Activated T-helper 2 cell treated with anti-CD3 and anti-CD28 coated beads, Interferon-gamma antibody, Interleukin-2, Interleukin-4, amounts not matched to agents 10 μg/mL and 5 μg/mL and 100 μg/mL, durations not matched to agents 14 hours and 24 hours and 36 hours (primary cell): ENCODE results near the gene ZNF22. TPM values are rescaled to one million over a fixed set of nuclear protein-coding genes. Genes with fewer than 3 reads are reported as not detected.

Experiments used
- DNase-seq: peaks from one replicate; pipeline ENCODE4 v3.0.0; 2021; ENCODE audit warnings: low spot score
- H3K27ac Mint-ChIP-seq: one replicate; pipeline ENCODE4 v1.8.0; 2021; ENCODE audit warnings: mixed read lengths
- H3K27me3 Mint-ChIP-seq: one replicate; pipeline ENCODE4 v1.8.0; 2021; ENCODE audit warnings: low read depth, mixed read lengths
- H3K36me3 Mint-ChIP-seq: one replicate; pipeline ENCODE4 v1.8.0; 2021; ENCODE audit warnings: low read depth, mixed read lengths
- H3K4me1 Mint-ChIP-seq: one replicate; pipeline ENCODE4 v1.8.0; 2021; ENCODE audit warnings: low read depth, mixed read lengths
- H3K4me3 Mint-ChIP-seq: one replicate; pipeline ENCODE4 v1.8.0; 2021; ENCODE audit warnings: low read depth, mild to moderate bottlenecking, moderate library complexity, mixed read lengths
- H3K9me3 Mint-ChIP-seq: one replicate; pipeline ENCODE4 v1.8.0; 2021; ENCODE audit warnings: mixed read lengths
- intact Hi-C: fragments of 100-400 bp; cut with micrococcal nuclease; formaldehyde crosslinking; loops from one replicate; pipeline ENCODE4 v1.15.1; 2023
- total RNA-seq: library from RNA; stranded (reverse); gene quantifications from 2 replicates; pipeline ENCODE4 v1.2.3, GENCODE V29; 2022

ZNF22 gene
- 24.6 and 25.6 TPM in 2 replicates for total RNA-seq

- Mint-ChIP-seq H3K27ac (peak within 1 kb of the TSS; percentile 96), H3K36me3 (peaks cover 47% of the 10 kb centered on the region), H3K4me3 (peak within 1 kb of the TSS; percentile 93), H3K9me3 (peaks cover 22% of the 10 kb centered on the region), H3K27me3 (peaks cover 10% of the 10 kb centered on the region), H3K4me1 (peaks cover 35% of the 10 kb centered on the region)
- intact Hi-C loops = loop anchor here (10.0 kb wide), 3 partner anchors 464 to 1186 kb away; partner anchors contain the start of gene ZFAND4
- DNase-seq = peak; percentile 65
Observed at GRCh38 chr10:45000752-45001380, at the start of gene ZNF22. ZNF22 (plus strand) TSS chr10:45000923; CDS start chr10:45003369, 2,446 bp downstream.

- Mint-ChIP-seq H3K4me3 (no peak overlapping the region), H3K4me1 (no peaks in the 10 kb centered on the region), H3K27me3 (no peaks in the 10 kb centered on the region), H3K27ac (no peak overlapping the region), H3K36me3 (peaks cover 10% of the 10 kb centered on the region), H3K9me3 (no peaks in the 10 kb centered on the region)
- no peak for DNase-seq
- intact Hi-C loops = no loop called here
Observed at GRCh38 chr10:44951576-44952226, 49.0 kb upstream of the ZNF22 start.

- no peaks in the 10 kb centered on the region for H3K27me3 Mint-ChIP-seq
- peaks cover 10% of the 10 kb centered on the region for H3K36me3 Mint-ChIP-seq
- no peak overlapping the region for H3K4me3 Mint-ChIP-seq
- no peak overlapping the region for H3K27ac Mint-ChIP-seq
- peak; percentile 6 for DNase-seq
- intact Hi-C loops = no loop called here
- no peaks in the 10 kb centered on the region for H3K9me3 Mint-ChIP-seq
- no peaks in the 10 kb centered on the region for H3K4me1 Mint-ChIP-seq
Observed at GRCh38 chr10:44952779-44953231, 47.9 kb upstream of the ZNF22 start.

- intact Hi-C loops = no loop called here
- Mint-ChIP-seq H3K4me3 (no peak overlapping the region), H3K27ac (no peak overlapping the region), H3K27me3 (no peaks in the 10 kb centered on the region), H3K4me1 (peaks cover 10% of the 10 kb centered on the region), H3K36me3 (peaks cover 10% of the 10 kb centered on the region), H3K9me3 (no peaks in the 10 kb centered on the region)
- no peak for DNase-seq
Observed at GRCh38 chr10:44954042-44954441, 46.7 kb upstream of the ZNF22 start.

GRCh38 chr10:44954962-44955361 is 45.8 kb upstream of the ZNF22 start:
- Mint-ChIP-seq H3K27ac (peak overlapping the region; percentile 36), H3K9me3 (no peaks in the 10 kb centered on the region), H3K36me3 (peaks cover 10% of the 10 kb centered on the region), H3K4me1 (peaks cover 10% of the 10 kb centered on the region), H3K27me3 (no peaks in the 10 kb centered on the region), H3K4me3 (no peak overlapping the region)
- DNase-seq = no peak
- intact Hi-C loops = no loop called here

GRCh38 chr10:44955413-44956070 is 45.2 kb upstream of the ZNF22 start:
- Mint-ChIP-seq H3K9me3 (no peaks in the 10 kb centered on the region), H3K27me3 (no peaks in the 10 kb centered on the region), H3K36me3 (peaks cover 10% of the 10 kb centered on the region), H3K4me1 (peaks cover 10% of the 10 kb centered on the region), H3K27ac (no peak overlapping the region), H3K4me3 (no peak overlapping the region)
- DNase-seq = no peak
- intact Hi-C loops = no loop called here

- no peaks in the 10 kb centered on the region for H3K9me3 Mint-ChIP-seq
- intact Hi-C loops = no loop called here
- peaks cover 10% of the 10 kb centered on the region for H3K36me3 Mint-ChIP-seq
- DNase-seq = peak; percentile 4
- H3K4me3 Mint-ChIP-seq = no peak overlapping the region
- H3K4me1 Mint-ChIP-seq = peaks cover 10% of the 10 kb centered on the region
- no peaks in the 10 kb centered on the region for H3K27me3 Mint-ChIP-seq
- no peak overlapping the region for H3K27ac Mint-ChIP-seq
Observed at GRCh38 chr10:44956226-44956625, 44.5 kb upstream of the ZNF22 start.

- no peak overlapping the region for H3K4me3 Mint-ChIP-seq
- peaks cover 10% of the 10 kb centered on the region for H3K36me3 Mint-ChIP-seq
- no peaks in the 10 kb centered on the region for H3K27me3 Mint-ChIP-seq
- peak; percentile 0 for DNase-seq
- H3K9me3 Mint-ChIP-seq = no peaks in the 10 kb centered on the region
- peaks cover 10% of the 10 kb centered on the region for H3K4me1 Mint-ChIP-seq
- intact Hi-C loops = no loop called here
- no peak overlapping the region for H3K27ac Mint-ChIP-seq
Observed at GRCh38 chr10:44956717-44957706, 43.7 kb upstream of the ZNF22 start.

GRCh38 chr10:44958196-44958897 is 42.4 kb upstream of the ZNF22 start:
- peak overlapping the region; percentile 63 for H3K27ac Mint-ChIP-seq
- peak overlapping the region; percentile 85 for H3K4me3 Mint-ChIP-seq
- intact Hi-C loops = loop anchor here (2.0 kb wide), 1 partner anchor 16 kb away; no protein-coding TSS in a partner anchor
- DNase-seq = peak; percentile 3
- H3K36me3 Mint-ChIP-seq = peaks cover 10% of the 10 kb centered on the region
- H3K9me3 Mint-ChIP-seq = no peaks in the 10 kb centered on the region
- peaks cover 10% of the 10 kb centered on the region for H3K4me1 Mint-ChIP-seq
- H3K27me3 Mint-ChIP-seq = no peaks in the 10 kb centered on the region

GRCh38 chr10:44958898-44959246 is 41.9 kb upstream of the ZNF22 start:
- Mint-ChIP-seq H3K27ac (peak overlapping the region; percentile 63), H3K4me1 (peaks cover 10% of the 10 kb centered on the region), H3K36me3 (peaks cover 10% of the 10 kb centered on the region), H3K4me3 (peak overlapping the region; percentile 85), H3K9me3 (no peaks in the 10 kb centered on the region), H3K27me3 (no peaks in the 10 kb centered on the region)
- DNase-seq = no peak
- intact Hi-C loops = loop anchor here (2.0 kb wide), 1 partner anchor 16 kb away; no protein-coding TSS in a partner anchor

- intact Hi-C loops = loop anchor here (2.0 kb wide), 1 partner anchor 15 kb away; no protein-coding TSS in a partner anchor
- DNase-seq = peak; percentile 89
- H3K27me3 Mint-ChIP-seq = no peaks in the 10 kb centered on the region
- H3K36me3 Mint-ChIP-seq = peaks cover 10% of the 10 kb centered on the region
- H3K4me3 Mint-ChIP-seq = peak within 1 kb of the TSS; percentile 85
- H3K9me3 Mint-ChIP-seq = no peaks in the 10 kb centered on the region
- H3K27ac Mint-ChIP-seq = peak within 1 kb of the TSS; percentile 63
- peaks cover 10% of the 10 kb centered on the region for H3K4me1 Mint-ChIP-seq
Observed at GRCh38 chr10:44959247-44960087, 41.3 kb upstream of the ZNF22 start, which contains the start of gene RASSF4. RASSF4 (plus strand) TSS chr10:44959802; CDS start chr10:44970203, 10,401 bp downstream.
